GM12874 (cell line): ENCODE results near the gene FAM156B.

Experiments
- CTCF ChIP-seq: IDR thresholded peaks from 2 replicates; pipeline ENCODE4 v1.5.1; 2011; ENCODE audit warnings: low read depth, mild to moderate bottlenecking, control low read depth, low read length, moderate library complexity; ENCODE audit not compliant: insufficient read depth

Gene FAM156B

GRCh38 chrX:52923781-52924241 is 26.7 kb downstream of the FAM156B start:
- TF ChIP-seq CTCF = no peak

GRCh38 chrX:52933213-52933612 is 36.1 kb downstream of the FAM156B start:
- no peak for TF ChIP-seq CTCF

- no peak for TF ChIP-seq CTCF
Measured at GRCh38 chrX:52933976-52934703, 37.0 kb downstream of the FAM156B start.

- peak; percentile 66 for TF ChIP-seq CTCF
Measured at GRCh38 chrX:52934704-52935469, 37.8 kb downstream of the FAM156B start.
